C4-2B (cell line): ENCODE data around the gene CORO2B.
A peak's percentile ranks its signal among the peaks of the same experiment; 100 is the strongest.

Experiments
- H3K27ac ChIP-seq: fragments of 450-650 bp; 2 replicates; pipeline ENCODE4 v1.5.1; 2017
- ZFX ChIP-seq: fragments of 450-650 bp; IDR thresholded peaks from 2 replicates; pipeline ENCODE4 v1.6.1; 2017
- TF ChIP-seq, protein P1 (sequence below): fragments of 450-650 bp; conservative IDR thresholded peaks from 2 replicates; pipeline ENCODE4 v1.5.1; 2017; ENCODE audit warnings: mild to moderate bottlenecking

Gene CORO2B

DNA sequence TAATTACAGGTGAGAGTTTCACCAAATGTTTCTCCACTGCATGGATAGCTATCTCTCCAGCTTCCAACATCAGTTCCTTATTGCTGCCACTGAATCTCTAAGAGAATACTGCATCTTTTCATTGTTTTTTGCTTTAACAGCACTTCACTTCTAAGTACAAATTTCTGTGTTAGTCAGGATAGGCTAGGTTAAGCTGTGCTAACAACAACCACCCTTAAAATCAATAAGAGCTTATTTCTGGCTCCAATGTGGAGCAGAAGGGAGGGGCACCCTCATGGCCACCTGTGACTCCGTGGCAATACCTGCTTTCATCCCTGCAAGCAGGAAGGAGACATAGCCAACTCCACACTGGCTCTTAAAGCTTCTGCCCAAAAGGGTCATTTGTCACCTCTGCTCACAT, 36.4 kb upstream of the CORO2B start:
- no peak for TF ChIP-seq ZFX
- TF ChIP-seq, protein P1, sequence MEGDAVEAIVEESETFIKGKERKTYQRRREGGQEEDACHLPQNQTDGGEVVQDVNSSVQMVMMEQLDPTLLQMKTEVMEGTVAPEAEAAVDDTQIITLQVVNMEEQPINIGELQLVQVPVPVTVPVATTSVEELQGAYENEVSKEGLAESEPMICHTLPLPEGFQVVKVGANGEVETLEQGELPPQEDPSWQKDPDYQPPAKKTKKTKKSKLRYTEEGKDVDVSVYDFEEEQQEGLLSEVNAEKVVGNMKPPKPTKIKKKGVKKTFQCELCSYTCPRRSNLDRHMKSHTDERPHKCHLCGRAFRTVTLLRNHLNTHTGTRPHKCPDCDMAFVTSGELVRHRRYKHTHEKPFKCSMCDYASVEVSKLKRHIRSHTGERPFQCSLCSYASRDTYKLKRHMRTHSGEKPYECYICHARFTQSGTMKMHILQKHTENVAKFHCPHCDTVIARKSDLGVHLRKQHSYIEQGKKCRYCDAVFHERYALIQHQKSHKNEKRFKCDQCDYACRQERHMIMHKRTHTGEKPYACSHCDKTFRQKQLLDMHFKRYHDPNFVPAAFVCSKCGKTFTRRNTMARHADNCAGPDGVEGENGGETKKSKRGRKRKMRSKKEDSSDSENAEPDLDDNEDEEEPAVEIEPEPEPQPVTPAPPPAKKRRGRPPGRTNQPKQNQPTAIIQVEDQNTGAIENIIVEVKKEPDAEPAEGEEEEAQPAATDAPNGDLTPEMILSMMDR, result no peak
- H3K27ac ChIP-seq, result no peak overlapping the region

DNA sequence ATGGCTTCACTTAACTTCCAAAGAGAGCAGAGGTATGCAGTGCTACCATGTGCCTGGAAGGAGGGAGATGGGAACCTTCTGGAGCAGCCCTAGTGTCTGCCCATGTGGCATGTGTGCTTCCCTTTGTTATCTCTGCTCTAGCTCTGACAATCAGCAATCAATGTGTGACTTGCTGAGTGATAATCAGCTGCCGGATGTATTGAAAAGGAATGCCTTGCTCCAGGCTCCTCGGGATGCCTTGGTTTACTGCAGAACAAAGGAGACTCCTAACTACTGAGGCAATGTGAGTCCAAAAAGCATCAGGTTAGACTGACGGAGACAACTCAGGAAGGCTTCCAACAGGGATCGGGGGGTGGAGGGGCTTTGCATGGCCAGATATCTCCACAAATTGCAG, 36.0 kb upstream of the CORO2B start:
- TF ChIP-seq ZFX, result no peak
- TF ChIP-seq, protein P1, result no peak
- H3K27ac ChIP-seq, result no peak overlapping the region

DNA sequence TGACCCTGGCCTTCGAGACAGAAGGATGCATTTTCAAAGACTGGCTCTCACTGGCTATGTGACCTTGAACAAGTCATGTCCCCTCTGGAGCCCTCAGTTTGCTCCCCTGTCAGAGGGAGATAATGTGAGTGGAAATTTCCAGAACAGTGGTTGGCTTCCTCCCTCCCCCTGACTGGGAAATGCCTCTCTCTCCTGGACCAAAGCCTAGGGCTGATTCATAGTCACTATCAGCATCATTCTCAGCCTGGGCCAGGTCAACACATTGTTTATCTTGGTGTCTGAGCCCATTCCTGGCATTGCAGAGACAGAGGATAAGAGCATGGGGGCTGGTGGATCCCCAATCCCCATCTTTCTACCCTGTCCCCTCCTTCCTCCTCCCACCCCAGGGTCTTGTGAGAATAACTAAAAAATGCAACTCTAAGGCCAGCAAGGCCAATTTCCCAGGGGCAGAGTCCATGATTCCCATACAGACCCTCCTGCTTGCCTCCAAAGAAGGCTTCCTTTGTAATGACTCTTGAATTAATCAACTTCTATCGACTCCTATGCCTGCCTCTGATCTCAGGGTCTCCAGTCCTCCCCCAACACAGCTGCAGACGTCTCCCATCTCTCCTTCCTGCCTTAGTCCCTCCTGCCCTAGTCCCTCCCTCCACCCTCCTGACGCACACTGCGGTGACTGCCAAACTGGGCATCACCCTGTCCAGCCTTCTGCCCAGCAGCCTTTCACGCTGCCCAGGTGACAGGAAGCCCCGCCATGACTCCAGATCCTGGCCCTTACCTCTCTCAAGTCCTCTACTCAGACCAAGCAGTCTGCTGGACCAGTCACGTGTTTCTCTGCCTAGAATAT, 35.4 kb upstream of the CORO2B start:
- no peak overlapping the region for H3K27ac ChIP-seq
- no peak for TF ChIP-seq ZFX
- TF ChIP-seq, protein P1, result no peak

DNA sequence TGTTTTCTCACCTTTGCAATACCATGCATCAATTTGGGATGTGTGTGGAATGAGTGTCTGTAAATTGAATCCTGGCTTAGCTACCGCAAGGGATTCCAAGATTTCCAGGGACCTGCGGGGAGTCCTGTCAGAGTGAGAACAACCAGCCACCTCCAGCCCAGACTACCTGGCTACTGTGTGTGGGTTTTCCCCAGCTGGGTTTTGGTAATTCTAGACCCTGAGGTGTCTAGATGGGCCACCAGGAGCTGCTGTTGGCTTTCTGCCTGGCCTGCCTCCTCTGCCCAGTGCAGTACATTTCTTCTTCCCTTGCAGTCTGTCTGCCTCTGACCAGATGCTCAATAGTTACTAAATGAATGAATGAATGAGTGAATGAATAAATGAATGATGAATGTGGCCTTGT, 32.5 kb upstream of the CORO2B start:
- TF ChIP-seq, protein P1, result no peak
- no peak for TF ChIP-seq ZFX
- H3K27ac ChIP-seq, result no peak overlapping the region

DNA sequence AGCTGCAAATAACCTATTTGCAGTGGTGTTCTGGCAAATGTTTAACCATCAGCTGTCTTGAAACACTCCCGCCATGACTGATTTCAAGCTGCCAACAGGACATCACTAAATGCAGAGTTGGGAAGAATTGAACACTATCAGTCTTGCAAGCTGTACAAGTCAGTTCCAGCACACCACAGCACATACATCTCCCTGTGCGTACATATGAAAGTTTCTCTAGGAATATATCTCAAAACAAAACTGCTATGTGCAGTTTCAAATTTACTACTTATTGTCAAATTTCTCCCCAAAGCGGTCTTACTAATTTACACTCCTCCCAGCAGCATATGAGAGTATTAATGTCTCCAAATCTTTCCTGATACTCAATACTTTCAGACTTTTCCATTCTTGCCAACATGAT, 30.4 kb upstream of the CORO2B start:
- TF ChIP-seq ZFX, result no peak
- TF ChIP-seq, protein P1, result no peak
- no peak overlapping the region for H3K27ac ChIP-seq

DNA sequence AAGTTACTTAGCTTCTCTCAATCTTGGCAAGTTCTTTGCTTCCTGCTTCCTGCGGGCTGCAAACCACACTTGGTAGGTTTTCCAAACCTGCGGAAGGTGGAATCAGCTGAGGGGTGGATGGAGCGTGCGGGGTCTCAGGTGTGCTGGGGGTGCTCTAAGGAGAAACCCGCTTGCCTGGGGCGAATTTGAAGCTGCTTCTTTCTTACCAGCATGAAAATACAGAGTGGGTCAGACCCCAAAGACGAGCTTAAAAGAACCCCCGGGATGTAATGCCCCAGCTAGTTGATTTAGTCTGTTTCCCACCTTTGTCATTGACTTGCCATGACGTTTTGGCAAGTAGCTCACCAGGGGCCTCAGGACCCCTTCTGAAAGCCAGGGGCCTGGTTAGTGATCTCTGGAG, 28.8 kb upstream of the CORO2B start:
- H3K27ac ChIP-seq, result no peak overlapping the region
- TF ChIP-seq, protein P1, result no peak
- no peak for TF ChIP-seq ZFX

DNA sequence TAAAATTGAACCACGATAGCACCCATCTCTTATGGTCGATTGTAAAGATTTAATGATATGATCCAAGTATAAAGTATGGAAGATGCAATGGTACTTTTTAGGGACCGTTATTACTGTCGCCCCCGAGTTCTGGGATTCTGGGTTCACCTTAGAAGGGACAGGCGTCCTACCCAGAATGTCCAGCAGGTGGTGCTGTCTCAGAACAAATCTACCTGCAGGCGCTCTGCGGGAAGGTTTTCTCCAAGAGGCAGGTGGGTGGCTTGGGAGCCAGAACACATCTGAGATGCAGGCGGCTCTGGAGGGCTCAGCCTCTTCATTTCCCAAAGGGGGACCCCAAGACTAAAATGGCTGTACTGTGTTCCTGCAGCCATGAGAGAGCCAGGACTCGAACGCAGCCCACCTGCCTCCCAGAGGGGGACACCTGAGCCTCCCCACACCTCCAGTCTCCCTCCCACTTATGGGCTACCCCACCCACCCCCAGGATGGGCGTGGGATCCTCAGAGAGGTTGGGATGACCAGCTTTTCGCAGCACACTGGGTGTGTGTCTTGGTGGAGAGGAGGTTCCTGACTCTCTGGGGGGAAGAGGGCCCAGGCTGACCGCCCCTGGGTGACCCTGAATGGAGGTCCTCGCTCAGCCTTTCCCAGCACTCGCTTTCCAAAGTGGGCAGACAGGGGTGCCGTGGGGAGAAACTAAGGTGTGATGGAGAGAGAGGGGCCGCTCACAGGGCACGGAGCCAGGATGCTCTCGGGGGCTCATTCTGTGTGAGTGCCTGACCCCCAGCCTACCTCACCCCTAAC, 28.1 kb upstream of the CORO2B start:
- H3K27ac ChIP-seq, result no peak overlapping the region
- TF ChIP-seq, protein P1, result peak; percentile 92
- TF ChIP-seq ZFX, result no peak
